Activated B cell treated with CpG ODN at 0.5 μM for 24 hours (primary cell): Measurements from ENCODE around the gene BRSK1. TPM values are rescaled to one million over a fixed set of nuclear protein-coding genes. Genes with fewer than 3 reads are reported as not detected.

ENCODE experiments used
- ATAC-seq: fragments of 200-7000 bp; cut with Tn5 transposase; one replicate; pipeline ENCODE4 v1.10.0; 2021; ENCODE audit warnings: low read depth, mild to moderate bottlenecking, moderate library complexity
- CTCF ChIA-PET: fragments of 350-600 bp; sonication (Branson Sonifier 250); formaldehyde crosslinking; loops from one replicate; lab custom pipeline; 2021; ENCODE audit warnings: antibody characterized with exemption; lab: Charles Lee
- POLR2A ChIA-PET: fragments of 350-600 bp; sonication (Branson Sonifier 250); formaldehyde crosslinking; loops from one replicate; lab custom pipeline; 2021; ENCODE audit warnings: antibody characterized with exemption; lab: Charles Lee
- DNase-seq: peaks from one replicate; pipeline ENCODE4 v3.0.0; 2022
- H3K27ac Mint-ChIP-seq: one replicate; pipeline ENCODE4 v1.8.0; 2020; ENCODE audit warnings: mixed read lengths
- H3K27me3 Mint-ChIP-seq: one replicate; pipeline ENCODE4 v1.8.0; 2021; ENCODE audit warnings: mixed read lengths
- H3K36me3 Mint-ChIP-seq: one replicate; pipeline ENCODE4 v1.8.0; 2021; ENCODE audit warnings: low read depth, mixed read lengths
- H3K4me1 Mint-ChIP-seq: one replicate; pipeline ENCODE4 v1.8.0; 2021; ENCODE audit warnings: mixed read lengths
- H3K4me3 Mint-ChIP-seq: one replicate; pipeline ENCODE4 v1.8.0; 2020; ENCODE audit warnings: mild to moderate bottlenecking, mixed read lengths
- H3K9me3 Mint-ChIP-seq: one replicate; pipeline ENCODE4 v1.8.0; 2020; ENCODE audit warnings: mixed read lengths
- CTCF ChIP-seq: fragments of 200-600 bp; IDR thresholded peaks from one replicate; pipeline ENCODE4 v1.8.0; 2022; ENCODE audit warnings: antibody characterized with exemption, mild to moderate bottlenecking
- intact Hi-C: fragments of 100-400 bp; cut with micrococcal nuclease; formaldehyde crosslinking; loops from one replicate; pipeline ENCODE4 v1.15.1; 2024
- total RNA-seq: library from RNA; stranded (reverse); gene quantifications from 2 replicates; pipeline ENCODE4 v1.2.3, GENCODE V29; 2022

The BRSK1 gene
- total RNA-seq, 1 donor from 2014 or later = 2.7 TPM

- ChIA-PET CTCF (no interaction called here), POLR2A (no interaction called here)
- Mint-ChIP-seq H3K4me3 (no peak overlapping the region), H3K27ac (no peak overlapping the region), H3K4me1 (peaks cover 2% of the 10 kb centered on the region), H3K27me3 (no peaks in the 10 kb centered on the region), H3K36me3 (peaks cover 31% of the 10 kb centered on the region), H3K9me3 (peaks cover 2% of the 10 kb centered on the region)
- ATAC-seq (no peak), DNase-seq (no peak)
- intact Hi-C loops = no loop called here
- no peak for TF ChIP-seq CTCF
Measured at GRCh38 chr19:55266404-55266803, 17.4 kb upstream of the BRSK1 start.

- no peak for DNase-seq
- ChIA-PET CTCF (no interaction called here), POLR2A (no interaction called here)
- intact Hi-C loops = no loop called here
- Mint-ChIP-seq H3K4me1 (peaks cover 2% of the 10 kb centered on the region), H3K36me3 (peaks cover 33% of the 10 kb centered on the region), H3K4me3 (no peak overlapping the region), H3K9me3 (peaks cover 2% of the 10 kb centered on the region), H3K27me3 (no peaks in the 10 kb centered on the region), H3K27ac (no peak overlapping the region)
- no peak for TF ChIP-seq CTCF
- no peak for ATAC-seq
Measured at GRCh38 chr19:55266840-55267239, 17.0 kb upstream of the BRSK1 start.

- POLR2A ChIA-PET = no interaction called here
- Mint-ChIP-seq H3K4me3 (no peak overlapping the region), H3K27ac (no peak overlapping the region), H3K36me3 (peaks cover 46% of the 10 kb centered on the region), H3K27me3 (no peaks in the 10 kb centered on the region), H3K4me1 (peaks cover 2% of the 10 kb centered on the region), H3K9me3 (peaks cover 2% of the 10 kb centered on the region)
- no peak for DNase-seq
- CTCF ChIA-PET = no interaction called here
- no peak for ATAC-seq
- intact Hi-C loops = no loop called here
- TF ChIP-seq CTCF = no peak
Measured at GRCh38 chr19:55269299-55269698, 14.5 kb upstream of the BRSK1 start.

- ChIA-PET POLR2A (no interaction called here), CTCF (no interaction called here)
- Mint-ChIP-seq H3K4me3 (no peak overlapping the region), H3K27me3 (no peaks in the 10 kb centered on the region), H3K27ac (no peak overlapping the region), H3K36me3 (peaks cover 54% of the 10 kb centered on the region), H3K4me1 (peaks cover 10% of the 10 kb centered on the region), H3K9me3 (peaks cover 2% of the 10 kb centered on the region)
- ATAC-seq (no peak), DNase-seq (no peak)
- no peak for TF ChIP-seq CTCF
- intact Hi-C loops = no loop called here
Measured at GRCh38 chr19:55270172-55270942, 13.4 kb upstream of the BRSK1 start.

GRCh38 chr19:55272142-55272541, 11.7 kb upstream of the BRSK1 start:
- ATAC-seq (no peak), DNase-seq (no peak)
- no peak for TF ChIP-seq CTCF
- intact Hi-C loops = no loop called here
- H3K4me3 Mint-ChIP-seq = no peak overlapping the region
- ChIA-PET CTCF (no interaction called here), POLR2A (no interaction called here)
- H3K27ac Mint-ChIP-seq = no peak overlapping the region
- H3K9me3 Mint-ChIP-seq = no peaks in the 10 kb centered on the region
- no peaks in the 10 kb centered on the region for H3K27me3 Mint-ChIP-seq
- H3K4me1 Mint-ChIP-seq = peaks cover 25% of the 10 kb centered on the region
- peaks cover 65% of the 10 kb centered on the region for H3K36me3 Mint-ChIP-seq
